Measurements from ENCODE around the gene CARS2.
"Not testable (repeated sequence)": the region's sequence is repeated elsewhere in the genome, so short reads cannot be mapped to it uniquely, and the experiment has no call there.

Gene CARS2

DNA sequence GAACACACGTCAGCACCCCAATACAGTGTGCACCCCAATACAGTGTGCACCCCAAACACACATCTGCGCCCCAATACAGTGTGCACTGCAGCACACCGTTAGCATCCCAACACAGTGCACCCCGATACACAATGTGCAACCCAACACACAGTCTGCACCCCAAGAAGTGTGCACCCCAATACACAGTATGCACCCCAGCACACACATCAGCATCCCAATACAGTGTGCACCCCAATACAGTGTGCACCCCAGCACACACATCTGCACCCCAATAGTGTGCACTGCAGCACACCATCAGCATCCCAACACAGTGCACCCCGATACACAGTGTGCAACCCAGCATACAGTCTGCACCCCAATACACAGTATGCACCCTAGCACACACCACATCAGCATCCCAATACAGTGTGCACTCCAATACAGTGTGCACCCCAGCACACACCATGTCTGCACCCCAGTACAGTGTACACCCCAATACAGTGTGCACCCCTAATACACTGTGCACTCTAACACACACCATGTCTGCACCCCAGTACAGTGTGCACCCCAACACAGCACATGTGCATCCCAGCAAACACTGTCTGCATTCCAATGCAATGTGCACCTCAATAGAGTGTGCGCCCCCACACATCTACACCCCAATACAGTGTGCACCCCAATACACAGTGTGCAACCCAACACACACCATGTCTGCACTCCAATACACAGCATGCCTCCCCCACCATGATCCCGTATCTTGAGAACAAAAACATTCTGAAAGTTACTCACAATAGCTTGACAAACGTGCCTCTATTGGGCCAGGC lies 855 bp upstream of the CARS2 start:
- DNase-seq (ENCODE audit: low read depth in 2 of 2): no peak

DNA sequence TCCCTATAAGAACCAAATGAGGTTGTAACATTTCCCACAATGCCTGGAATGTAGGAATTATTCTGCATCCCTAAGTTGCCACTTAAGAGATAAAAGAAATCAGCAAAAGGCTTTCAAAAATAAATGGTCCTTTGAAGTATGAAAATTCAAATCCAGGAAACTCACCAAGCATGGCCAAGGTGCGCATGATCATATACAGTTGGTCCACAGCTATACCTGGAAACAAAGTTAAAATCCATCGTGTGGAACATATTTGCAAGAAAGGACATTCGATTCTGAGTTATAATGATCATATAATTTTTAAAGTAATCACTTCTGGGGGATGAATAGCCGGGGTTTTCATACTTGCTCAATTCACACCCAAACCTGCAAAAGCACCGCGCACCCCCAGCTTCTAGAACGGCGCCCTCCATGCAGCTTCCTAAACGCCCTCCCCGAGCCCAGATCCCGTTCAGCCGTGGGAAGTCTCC lies 525 bp downstream of the CARS2 start:
- DNase-seq (ENCODE audit: low read depth in 2 of 2): no peak

DNA sequence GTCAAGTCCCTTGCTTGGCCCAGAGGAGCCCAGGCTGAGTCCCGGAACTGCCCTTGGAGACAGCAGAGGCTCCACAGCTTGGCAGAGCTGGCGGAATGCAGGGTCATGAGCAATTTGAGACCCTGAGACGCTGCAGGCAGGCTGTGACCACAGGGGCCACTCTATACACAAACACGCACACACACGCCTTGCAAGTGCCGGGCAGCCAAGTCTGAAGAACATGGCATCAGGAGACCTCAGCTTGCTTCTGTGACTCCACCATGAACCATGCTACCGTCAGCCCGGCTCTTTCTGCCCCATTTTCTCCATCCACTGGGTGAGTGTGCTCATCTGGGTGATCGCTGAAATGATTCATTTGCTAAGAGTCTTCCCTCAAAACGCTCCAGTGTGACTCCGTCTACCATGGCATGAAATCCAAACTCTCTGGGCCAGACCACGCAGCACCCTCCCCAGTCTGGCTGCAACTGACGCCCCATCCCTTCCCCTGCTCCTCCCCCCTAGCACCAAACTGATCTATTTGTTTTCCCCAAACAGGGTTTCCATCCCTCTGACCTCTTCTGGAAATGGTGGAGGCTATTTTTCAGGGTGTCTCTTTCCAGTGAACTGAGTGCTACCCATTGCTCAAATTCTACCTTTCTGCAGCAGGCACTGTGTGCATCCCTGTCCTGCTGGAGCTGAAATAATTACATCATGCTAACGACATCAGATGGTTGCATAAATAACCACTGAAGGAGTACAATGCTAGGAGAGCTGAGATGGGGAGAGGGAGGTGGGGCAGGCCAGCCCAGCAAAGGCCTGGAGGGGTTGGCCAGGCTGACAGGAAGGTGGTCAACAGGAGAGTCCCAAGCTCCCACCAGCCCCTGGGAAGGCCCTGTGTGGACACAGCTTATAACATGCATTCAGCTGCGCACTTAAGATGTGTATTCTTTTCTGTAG lies 3.1 kb downstream of the CARS2 start:
- DNase-seq (ENCODE audit: low read depth in 2 of 2): no peak

DNA sequence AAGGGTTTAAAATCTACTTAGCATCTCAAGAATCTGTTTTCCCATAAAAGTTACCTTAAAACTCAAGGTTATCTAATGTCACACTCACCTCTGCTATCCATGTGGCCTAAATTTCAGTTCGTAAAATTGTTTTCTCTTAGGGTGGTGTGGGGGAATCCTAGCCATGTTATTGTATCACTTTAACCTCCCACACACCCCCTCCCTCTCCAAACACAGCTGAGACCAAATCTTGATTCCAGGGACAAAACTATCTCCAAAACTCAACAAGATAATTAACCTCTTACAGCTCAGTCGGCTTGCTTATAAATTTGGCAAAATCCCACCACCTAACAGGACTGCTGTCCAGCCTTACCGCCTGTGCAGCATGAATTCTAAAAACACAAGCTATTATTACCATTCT lies 3.8 kb downstream of the CARS2 start:
- no peak for DNase-seq (ENCODE audit: low read depth in 2 of 2)

DNA sequence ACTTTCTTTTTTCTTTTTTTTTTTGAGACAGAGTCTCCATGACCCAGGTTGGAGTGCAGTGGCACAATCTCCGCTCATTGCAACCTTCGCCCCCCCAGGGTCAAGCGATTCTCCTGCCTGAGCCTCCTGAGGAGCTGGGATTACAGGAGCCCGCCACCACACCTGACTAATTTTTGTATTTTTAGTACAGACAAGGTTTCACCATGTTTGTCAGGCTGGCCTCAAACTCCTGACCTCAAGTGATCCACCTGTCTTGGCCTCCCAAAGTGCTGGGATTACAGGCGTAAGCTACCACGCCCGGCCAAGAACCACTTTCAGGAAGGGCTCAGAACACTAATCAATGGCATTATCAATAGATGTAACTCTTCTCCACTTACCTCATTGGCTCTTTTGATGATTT lies 4.9 kb downstream of the CARS2 start:
- DNase-seq (ENCODE audit: low read depth in 2 of 2): not testable (repeated sequence)

DNA sequence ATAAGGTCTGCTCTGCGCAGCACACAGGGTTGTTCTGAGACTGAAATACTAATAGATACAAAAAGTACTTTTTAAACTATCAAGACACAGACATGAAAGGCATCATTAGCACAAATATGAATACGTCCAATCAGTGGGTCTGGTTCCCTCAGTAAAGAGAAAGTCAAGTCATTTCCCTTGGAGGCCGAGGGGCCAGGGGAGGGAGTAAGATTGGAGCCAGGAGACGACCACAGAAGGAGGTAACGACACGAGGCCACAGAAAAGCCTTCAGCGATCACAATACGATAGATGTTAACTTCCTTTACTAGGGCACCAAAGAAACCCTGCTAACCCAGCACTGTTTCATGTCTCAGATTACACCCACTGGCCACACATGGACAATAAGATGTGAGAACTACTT lies 5.3 kb downstream of the CARS2 start:
- no peak for DNase-seq (ENCODE audit: low read depth in 2 of 2)

DNA sequence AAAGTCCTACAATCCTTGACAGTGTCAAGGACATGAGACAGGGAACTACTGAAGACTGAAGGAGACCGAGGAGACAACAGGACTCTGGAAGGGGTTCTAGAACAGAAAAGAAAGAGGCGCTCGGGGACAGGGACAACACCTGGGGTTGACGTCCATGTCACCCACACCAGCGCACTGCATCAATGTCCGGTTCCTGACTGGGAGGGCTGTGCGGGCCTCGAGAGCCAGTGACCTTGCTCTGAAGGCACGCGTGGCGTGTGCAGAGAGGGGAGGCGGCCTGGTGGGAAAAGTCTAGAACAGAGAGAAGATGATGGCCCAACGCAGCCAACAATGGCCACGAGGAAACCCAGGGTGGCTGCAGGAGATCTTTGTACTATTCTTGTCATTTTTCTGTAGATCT lies 5.7 kb downstream of the CARS2 start:
- no peak for DNase-seq (ENCODE audit: low read depth in 2 of 2)

DNA sequence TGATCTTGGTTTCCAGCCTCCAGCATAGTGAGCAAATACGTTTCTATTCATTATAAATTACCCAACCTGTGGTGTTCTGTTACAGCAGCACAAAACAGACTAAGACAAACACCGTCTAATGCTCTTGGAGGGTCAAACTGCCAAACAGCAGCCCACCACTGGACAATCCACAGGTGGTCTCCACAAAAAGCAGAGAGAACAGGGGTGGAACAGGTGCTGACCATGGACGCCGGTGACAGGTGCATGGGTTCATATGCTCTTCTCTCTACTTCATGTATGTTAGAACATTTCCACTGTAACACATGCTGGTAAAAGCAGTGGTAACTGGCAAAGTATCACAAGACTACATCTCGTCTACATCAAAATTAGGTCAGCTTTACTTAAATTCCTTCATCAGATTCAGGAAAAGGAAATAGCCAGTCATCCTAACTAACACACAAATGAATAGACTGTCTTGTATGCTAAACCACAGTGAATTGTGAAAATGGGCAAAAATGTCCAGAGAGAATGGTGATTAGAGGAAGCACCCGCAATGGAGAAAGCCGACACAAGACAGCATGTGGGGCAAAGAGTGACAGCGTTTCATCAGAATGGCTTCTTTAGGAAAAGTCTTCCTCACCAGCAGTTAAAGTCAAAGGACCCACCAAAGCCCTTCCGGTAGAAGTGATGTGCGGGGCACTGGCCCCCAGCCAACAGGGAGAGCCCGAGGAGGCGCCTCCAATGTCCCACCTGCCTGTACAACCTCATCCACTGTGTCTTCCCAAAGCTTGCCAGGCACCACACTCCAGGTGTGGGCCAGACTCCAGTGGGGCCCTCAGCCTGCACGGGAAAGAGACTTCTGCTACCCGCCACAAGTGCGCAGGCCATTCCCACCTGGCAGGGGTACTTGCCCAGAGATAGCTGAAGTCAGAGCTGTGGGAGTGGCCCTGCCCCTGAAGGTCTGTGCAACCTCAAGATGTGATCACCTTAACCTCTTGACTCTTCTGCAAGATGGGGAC lies 6.5 kb downstream of the CARS2 start:
- no peak for DNase-seq (ENCODE audit: low read depth in 2 of 2)

DNA sequence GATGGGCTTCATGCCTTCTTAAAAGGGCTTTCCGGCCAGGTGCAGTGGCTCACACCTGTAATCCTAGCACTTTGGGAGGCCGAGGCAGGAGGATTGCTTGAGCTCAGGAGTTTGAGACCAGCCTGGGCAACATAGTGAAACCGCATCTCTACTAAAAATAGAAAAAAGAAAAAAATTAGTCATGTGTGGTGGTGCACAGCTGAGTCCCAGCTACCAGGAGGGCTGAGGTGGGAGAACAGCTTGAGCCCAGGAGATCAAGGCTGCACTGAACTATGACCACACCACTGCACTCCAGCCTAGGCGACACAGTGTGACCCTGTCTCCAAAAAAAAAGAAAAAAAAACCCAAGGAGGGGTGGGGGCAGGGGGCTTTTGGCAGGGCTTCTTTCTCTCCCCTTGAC lies 7.2 kb downstream of the CARS2 start:
- no peak for DNase-seq (ENCODE audit: low read depth in 2 of 2)

DNA sequence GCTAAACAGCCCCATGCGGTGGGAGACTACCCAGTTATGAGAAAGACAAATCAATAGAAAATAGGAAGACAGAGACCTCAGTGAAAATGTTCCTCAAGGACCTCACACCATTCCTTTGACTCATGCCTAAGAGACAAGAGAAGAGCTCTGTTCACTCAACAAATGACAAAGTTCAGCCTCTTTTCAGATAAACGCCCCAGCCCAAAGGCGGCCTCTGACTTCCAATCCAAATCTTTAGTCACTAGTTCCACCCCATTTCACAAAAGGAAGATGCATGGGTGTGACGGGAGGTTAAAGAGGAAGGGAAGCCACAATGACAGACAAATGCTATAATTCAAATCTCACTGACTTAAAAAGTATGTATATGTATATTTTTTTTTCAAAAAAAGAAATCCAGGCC lies 8.1 kb downstream of the CARS2 start:
- DNase-seq (ENCODE audit: low read depth in 2 of 2): no peak

DNA sequence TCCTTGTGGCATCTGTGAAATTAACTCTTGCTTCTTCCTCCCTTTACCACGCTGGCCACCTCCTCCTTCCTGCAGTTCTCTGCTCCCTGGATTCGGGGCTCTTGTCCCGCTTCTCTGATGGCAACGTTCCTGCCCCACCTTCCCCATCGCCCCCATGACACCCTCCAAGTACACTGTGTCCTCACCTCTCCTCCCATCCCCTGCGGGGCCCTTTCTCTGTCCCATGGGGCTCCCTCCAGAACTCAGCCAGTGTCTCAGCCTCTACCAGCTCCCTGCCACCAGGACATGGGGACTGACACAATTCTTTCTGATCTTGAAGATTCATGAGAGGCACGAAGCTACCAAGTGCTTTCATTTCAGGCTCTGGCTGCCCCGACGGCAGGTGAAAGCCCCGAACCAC lies 9.1 kb downstream of the CARS2 start:
- no peak for DNase-seq (ENCODE audit: low read depth in 2 of 2)

DNA sequence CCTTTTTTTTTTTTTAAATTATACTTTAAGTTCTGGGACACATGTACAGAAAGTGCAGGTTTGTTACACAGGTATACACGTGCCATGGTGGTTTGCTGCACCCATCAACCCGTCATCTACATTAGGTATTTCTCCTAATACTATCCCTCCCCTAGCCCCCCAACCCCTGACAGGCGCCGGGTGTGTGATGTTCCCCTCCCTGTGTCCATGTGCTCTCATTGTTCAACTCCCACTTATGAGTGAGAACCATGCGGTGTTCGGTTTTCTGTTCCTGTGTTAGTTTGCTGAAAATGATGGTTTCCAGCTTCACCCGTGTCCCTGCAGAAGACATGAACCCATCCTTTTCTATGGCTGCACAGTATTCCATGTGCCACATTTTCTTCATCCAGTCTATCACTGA lies 10.1 kb downstream of the CARS2 start:
- not testable (repeated sequence) for DNase-seq (ENCODE audit: low read depth in 2 of 2)

DNA sequence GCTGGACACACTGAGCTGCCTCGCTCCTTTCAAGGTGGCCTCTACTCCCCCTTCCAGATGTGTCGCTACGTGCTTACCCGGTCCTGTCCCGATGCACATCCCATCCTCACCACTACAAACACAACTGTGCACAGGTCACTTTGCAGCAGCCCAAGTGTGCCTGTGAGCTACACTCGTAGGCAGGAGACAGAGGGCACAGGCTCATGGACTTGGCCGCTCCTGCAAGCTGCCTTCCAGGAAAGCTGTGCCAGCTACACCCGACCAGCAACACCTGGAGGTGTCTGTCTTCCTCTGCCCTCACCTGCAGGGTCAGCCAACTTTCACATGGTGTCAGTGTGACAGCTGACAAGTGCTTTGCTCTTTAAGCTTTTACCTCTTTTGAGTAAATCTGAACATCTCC lies 15.4 kb downstream of the CARS2 start:
- DNase-seq (ENCODE audit: low read depth in 2 of 2): no peak

DNA sequence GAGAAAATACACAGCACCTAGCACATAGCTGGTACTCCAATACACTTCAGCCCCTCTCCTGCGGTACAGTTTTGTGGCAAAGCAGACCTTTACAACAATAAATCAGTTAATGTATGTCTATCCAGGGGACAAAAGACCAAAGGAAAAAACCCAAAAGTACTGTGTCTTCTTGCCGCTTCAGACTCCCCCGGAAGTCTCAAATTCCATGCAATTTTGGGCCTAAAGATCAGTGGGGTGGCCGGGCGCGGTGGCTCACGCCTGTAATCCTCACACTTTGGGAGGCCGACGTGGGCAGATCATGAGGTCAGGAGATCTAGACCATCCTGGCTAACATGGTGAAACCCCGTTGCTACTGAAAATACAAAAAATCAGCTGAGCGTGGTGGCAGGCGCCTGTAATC lies 16.2 kb downstream of the CARS2 start:
- no peak for DNase-seq (ENCODE audit: low read depth in 2 of 2)

DNA sequence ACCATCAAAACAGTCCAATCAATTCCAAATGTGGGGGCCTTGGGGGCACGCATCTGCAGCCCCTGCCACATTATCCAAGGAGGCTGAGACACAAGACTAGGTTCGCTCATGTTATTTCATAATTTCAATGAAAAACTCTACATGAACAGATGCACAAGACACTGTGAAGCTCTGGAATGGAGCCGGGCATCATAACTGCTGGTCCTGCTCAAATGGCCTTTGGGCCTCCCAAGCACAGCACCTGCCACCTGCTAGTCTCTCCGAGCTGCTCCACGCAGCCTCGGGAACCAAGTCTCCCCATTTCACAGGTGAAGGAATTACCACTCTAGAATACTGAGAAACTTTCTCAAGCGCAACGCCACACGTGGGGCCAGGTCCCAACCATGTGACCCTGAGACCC lies 16.9 kb downstream of the CARS2 start:
- DNase-seq (ENCODE audit: low read depth in 2 of 2): no peak

DNA sequence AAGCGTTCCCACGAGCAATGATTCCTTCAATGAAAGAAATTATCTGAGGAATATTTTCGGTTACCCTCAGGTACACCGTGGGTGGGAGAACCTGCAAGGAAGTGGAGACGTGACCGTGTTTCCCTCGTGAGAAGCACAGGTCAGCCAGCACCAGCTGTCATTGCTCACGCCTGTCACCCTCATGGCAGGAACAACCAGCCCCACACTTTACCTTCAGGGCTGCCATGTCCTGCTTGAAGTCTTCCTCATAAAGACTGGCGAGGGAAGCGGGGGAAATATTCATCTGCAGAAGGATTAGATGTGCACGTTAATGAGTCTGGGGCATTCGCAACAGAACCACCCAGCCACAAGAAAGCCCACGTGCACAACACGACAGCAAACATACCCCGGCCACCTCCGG lies 18.2 kb downstream of the CARS2 start:
- DNase-seq (ENCODE audit: low read depth in 2 of 2): no peak

DNA sequence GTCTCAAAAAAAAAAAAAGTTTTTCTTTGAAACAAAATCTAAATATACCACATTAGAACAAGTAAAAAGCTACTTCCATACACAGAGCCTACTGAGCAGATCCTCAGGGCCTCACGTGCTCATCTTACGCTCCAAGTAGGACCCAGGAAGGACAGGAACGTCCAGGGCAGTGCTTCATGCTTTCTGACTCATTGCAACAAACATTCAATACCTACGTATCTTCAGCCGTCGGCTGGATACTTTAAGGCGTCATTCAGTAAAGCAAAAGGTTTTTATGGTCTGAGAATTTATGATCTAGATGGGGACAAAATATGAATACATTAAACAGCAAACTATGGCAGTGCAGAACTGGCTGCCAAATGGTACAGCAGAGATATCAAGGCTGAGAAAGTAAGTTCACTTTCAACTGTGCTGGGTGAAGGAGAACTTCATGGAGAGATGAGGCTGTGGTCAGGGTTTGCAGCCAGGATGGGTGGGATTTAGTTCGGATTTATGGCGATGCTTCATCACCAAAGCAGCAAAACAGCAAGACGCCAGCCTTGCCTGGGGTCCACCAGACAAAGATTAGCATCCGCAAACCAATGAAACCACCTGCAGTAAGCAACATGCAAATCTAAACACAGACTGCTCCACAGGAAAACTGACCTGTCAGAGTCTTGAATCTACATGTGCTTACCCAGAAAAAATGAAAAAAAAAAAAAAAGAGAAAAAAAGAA lies 20.5 kb downstream of the CARS2 start:
- DNase-seq (ENCODE audit: low read depth in 2 of 2): no peak

DNA sequence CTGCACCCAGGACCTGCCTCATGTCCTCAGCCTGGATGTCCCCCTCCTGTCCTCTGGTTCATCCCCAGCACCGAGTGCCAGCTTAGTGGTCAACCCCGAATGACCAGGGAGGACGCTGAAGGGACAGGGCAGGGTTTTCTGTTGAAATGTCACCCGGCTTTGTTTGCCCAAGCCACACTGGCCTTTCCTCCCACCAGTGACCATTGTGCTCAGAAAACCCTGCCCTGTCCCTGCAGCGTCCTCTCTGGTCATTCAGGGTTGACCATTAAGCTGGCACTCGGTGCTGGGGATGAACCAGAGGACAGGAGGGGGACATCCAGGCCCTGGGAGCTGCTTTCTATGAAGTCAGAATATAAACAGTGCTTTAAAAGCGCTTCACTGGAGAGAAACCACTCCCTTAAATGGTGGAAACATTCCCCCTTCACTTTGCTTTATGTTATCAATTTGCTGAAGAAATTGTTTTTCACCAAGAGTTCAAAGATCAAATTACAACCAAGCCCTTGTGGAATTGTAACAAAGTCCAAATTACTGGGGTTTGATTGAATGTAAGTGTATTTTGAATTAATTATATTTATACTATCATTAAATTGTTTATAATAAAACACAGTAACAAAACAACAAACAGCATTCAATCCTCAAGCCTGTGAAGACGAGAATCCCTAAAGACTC lies 21.4 kb downstream of the CARS2 start:
- DNase-seq (ENCODE audit: low read depth in 2 of 2): no peak

DNA sequence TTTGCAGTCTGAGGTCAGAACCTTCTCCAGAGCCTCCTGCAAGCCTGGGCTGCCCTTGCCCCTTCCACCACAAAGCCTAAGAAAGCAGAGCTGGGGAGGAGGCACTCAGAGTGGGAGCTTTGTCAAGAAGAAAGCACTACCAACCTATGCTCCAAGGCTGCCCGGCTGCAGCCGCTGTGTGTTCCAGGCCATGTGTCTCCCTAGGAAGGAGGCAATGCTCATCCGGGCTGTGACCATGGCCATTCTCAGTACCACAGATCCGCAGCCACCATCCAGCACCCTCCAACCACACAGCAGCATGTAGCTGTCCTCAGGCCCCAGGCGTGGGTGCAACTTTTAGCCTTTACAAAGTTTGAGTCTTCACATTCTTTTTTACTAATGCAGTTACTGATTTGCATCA lies 22.0 kb downstream of the CARS2 start:
- DNase-seq (ENCODE audit: low read depth in 2 of 2): no peak

DNA sequence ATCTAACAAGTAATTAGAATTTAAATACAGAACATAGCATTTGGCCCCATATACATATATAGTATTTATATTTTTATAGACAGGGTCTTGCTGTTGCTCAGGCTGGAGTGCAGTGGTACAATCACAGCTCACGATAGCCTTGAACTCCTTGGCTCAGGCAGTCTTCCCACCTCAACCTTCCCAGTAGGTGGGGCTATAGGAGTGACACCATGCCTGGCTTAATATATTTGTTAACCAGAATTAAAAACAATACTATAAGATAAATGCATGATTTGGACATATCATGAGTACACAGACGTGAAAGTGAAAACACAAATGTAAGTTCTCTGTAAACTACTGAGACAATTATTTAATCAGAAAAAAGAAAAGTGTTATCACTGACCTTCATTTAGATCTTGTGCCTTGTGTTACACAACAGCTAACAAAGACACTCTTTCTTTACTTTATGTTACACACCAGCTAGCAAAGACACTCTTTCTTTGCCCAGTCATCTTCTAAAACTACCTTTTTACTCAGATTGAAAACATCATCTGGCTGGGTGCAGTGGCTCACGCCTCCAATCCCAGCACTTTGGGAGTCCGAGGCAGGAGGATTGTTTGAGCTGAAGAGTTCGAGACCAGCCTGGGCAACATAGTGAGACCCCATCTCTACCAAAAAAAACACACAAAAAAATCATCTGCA lies 22.6 kb downstream of the CARS2 start:
- no peak for DNase-seq (ENCODE audit: low read depth in 2 of 2)
